Measurements from ENCODE around the gene GXYLT2.

The GXYLT2 gene

GRCh38 chr3:73024836-73025235 is 137.0 kb downstream of the GXYLT2 start:
- DNase-seq = no peak

GRCh38 chr3:73026111-73026759 is 138.4 kb downstream of the GXYLT2 start:
- no peak for DNase-seq
